ENCODE measurements around the gene DEFB110. TPM values are rescaled to one million over a fixed set of nuclear protein-coding genes. Genes with fewer than 3 reads are reported as not detected.
A peak's percentile ranks its signal among the peaks of the same experiment; 100 is the strongest.

DEFB110 gene
- total RNA-seq, 1 experiment from 2014 or later = not detected

GRCh38 chr6:50049829-50050228 is 28.0 kb upstream of the DEFB110 start, which contains the start of gene DEFB112:
TSS of gene DEFB112 (minus strand) at chr6:50049929. CDS start at chr6:50049869, 60 bp downstream.
- no peak for TF ChIP-seq CTCF (IDR thresholded peaks at IDR 0.05; ENCODE audit: unreplicated experiment)
- POLR2A ChIA-PET = no interaction called here
- Mint-ChIP-seq H3K4me1 (ENCODE audit: insufficient read depth, unreplicated experiment) (no peaks in the 10 kb centered on the region), H3K36me3 (ENCODE audit: insufficient read depth, unreplicated experiment) (no peaks in the 10 kb centered on the region), H3K4me3 (ENCODE audit: unreplicated experiment) (no peak within 1 kb of the TSS), H3K9me3 (ENCODE audit: unreplicated experiment) (no peaks in the 10 kb centered on the region), H3K27me3 (ENCODE audit: insufficient read depth, unreplicated experiment) (peaks cover 36% of the 10 kb centered on the region), H3K27ac (ENCODE audit: low read depth, unreplicated experiment) (no peak within 1 kb of the TSS)
- BruUV-seq (replicated peaks) = no TSS peak
- no peak for DNase-seq (ENCODE audit: unreplicated experiment)
- CTCF ChIA-PET = no interaction called here
- intact Hi-C loops (cut with micrococcal nuclease) = no loop called here

GRCh38 chr6:50047026-50047425 is 25.2 kb upstream of the DEFB110 start:
- Mint-ChIP-seq H3K4me1 (ENCODE audit: insufficient read depth, unreplicated experiment) (no peaks in the 10 kb centered on the region), H3K27ac (ENCODE audit: low read depth, unreplicated experiment) (no peak overlapping the region), H3K4me3 (ENCODE audit: unreplicated experiment) (no peak overlapping the region), H3K9me3 (ENCODE audit: unreplicated experiment) (no peaks in the 10 kb centered on the region), H3K36me3 (ENCODE audit: insufficient read depth, unreplicated experiment) (no peaks in the 10 kb centered on the region), H3K27me3 (ENCODE audit: insufficient read depth, unreplicated experiment) (peaks cover 52% of the 10 kb centered on the region)
- intact Hi-C loops (cut with micrococcal nuclease) = no loop called here
- no TSS peak for BruUV-seq (replicated peaks)
- ChIA-PET CTCF (no interaction called here), POLR2A (no interaction called here)
- no peak for TF ChIP-seq CTCF (IDR thresholded peaks at IDR 0.05; ENCODE audit: unreplicated experiment)
- DNase-seq (ENCODE audit: unreplicated experiment) = no peak

- peak; percentile 51 for DNase-seq (ENCODE audit: unreplicated experiment)
- intact Hi-C loops (cut with micrococcal nuclease) = loop anchor here (1.0 to 10.0 kb wide), 3 partner anchors 106 to 408 kb away; no protein-coding TSS in a partner anchor
- no TSS peak for BruUV-seq (replicated peaks)
- no peaks in the 10 kb centered on the region for H3K4me1 Mint-ChIP-seq (ENCODE audit: insufficient read depth, unreplicated experiment)
- ChIA-PET POLR2A (interaction anchor here (0.6 kb wide), 1 partner anchor 85 kb away, joined by 3 read pairs; no protein-coding TSS in a partner anchor), CTCF (interaction anchor here (0.5 to 2.0 kb wide), 27 partner anchors 10 to 1563 kb away, joined by 3 to 7 read pairs (median 4); no protein-coding TSS in a partner anchor)
- no peak overlapping the region for H3K27ac Mint-ChIP-seq (ENCODE audit: low read depth, unreplicated experiment)
- H3K9me3 Mint-ChIP-seq (ENCODE audit: unreplicated experiment) = no peaks in the 10 kb centered on the region
- peaks cover 43% of the 10 kb centered on the region for H3K27me3 Mint-ChIP-seq (ENCODE audit: insufficient read depth, unreplicated experiment)
- no peak overlapping the region for H3K4me3 Mint-ChIP-seq (ENCODE audit: unreplicated experiment)
- TF ChIP-seq CTCF (IDR thresholded peaks at IDR 0.05; ENCODE audit: unreplicated experiment) = peak; percentile 46
- no peaks in the 10 kb centered on the region for H3K36me3 Mint-ChIP-seq (ENCODE audit: insufficient read depth, unreplicated experiment)
These were observed 9.2 kb upstream of the DEFB110 start for GRCh38 chr6:50030777-50031562.

GRCh38 chr6:50030350-50030749 is 8.6 kb upstream of the DEFB110 start:
- POLR2A ChIA-PET = interaction anchor here (0.6 kb wide), 1 partner anchor 85 kb away, joined by 3 read pairs; no protein-coding TSS in a partner anchor
- H3K4me3 Mint-ChIP-seq (ENCODE audit: unreplicated experiment) = no peak overlapping the region
- no peaks in the 10 kb centered on the region for H3K9me3 Mint-ChIP-seq (ENCODE audit: unreplicated experiment)
- CTCF ChIA-PET = interaction anchor here (0.5 to 2.0 kb wide), 17 partner anchors 10 to 1563 kb away, joined by 3 to 6 read pairs (median 4); no protein-coding TSS in a partner anchor
- TF ChIP-seq CTCF (IDR thresholded peaks at IDR 0.05; ENCODE audit: unreplicated experiment) = no peak
- no peaks in the 10 kb centered on the region for H3K4me1 Mint-ChIP-seq (ENCODE audit: insufficient read depth, unreplicated experiment)
- H3K27ac Mint-ChIP-seq (ENCODE audit: low read depth, unreplicated experiment) = no peak overlapping the region
- no peaks in the 10 kb centered on the region for H3K36me3 Mint-ChIP-seq (ENCODE audit: insufficient read depth, unreplicated experiment)
- peaks cover 43% of the 10 kb centered on the region for H3K27me3 Mint-ChIP-seq (ENCODE audit: insufficient read depth, unreplicated experiment)
- DNase-seq (ENCODE audit: unreplicated experiment) = no peak
- BruUV-seq (replicated peaks) = no TSS peak
- intact Hi-C loops (cut with micrococcal nuclease) = loop anchor here (2.0 to 10.0 kb wide), 2 partner anchors 106 to 176 kb away; no protein-coding TSS in a partner anchor
